HFF-Myc (cell line): ENCODE results near the gene PFDN6.
A peak's percentile ranks its signal among the peaks of the same experiment; 100 is the strongest.
"Not testable (repeated sequence)": the region's sequence is repeated elsewhere in the genome, so short reads cannot be mapped to it uniquely, and the experiment has no call there.

Source experiments
- DNase-seq: peaks from one replicate; pipeline ENCODE4 v3.0.0-alpha.2; 2011; ENCODE audit warnings: low read depth; ENCODE audit errors: extremely low read depth
- H3K4me3 ChIP-seq: replicated peaks from 2 replicates; pipeline ENCODE4 v1.5.1; 2011; ENCODE audit warnings: low read depth, mild to moderate bottlenecking, control low read depth, low read length
- TF ChIP-seq, protein P1 (sequence below): IDR thresholded peaks from 2 replicates; pipeline ENCODE4 v1.5.1; 2012; ENCODE audit warnings: mild to moderate bottlenecking, low read depth, low read length, control low read depth; ENCODE audit errors: missing control alignments

Gene PFDN6

DNA sequence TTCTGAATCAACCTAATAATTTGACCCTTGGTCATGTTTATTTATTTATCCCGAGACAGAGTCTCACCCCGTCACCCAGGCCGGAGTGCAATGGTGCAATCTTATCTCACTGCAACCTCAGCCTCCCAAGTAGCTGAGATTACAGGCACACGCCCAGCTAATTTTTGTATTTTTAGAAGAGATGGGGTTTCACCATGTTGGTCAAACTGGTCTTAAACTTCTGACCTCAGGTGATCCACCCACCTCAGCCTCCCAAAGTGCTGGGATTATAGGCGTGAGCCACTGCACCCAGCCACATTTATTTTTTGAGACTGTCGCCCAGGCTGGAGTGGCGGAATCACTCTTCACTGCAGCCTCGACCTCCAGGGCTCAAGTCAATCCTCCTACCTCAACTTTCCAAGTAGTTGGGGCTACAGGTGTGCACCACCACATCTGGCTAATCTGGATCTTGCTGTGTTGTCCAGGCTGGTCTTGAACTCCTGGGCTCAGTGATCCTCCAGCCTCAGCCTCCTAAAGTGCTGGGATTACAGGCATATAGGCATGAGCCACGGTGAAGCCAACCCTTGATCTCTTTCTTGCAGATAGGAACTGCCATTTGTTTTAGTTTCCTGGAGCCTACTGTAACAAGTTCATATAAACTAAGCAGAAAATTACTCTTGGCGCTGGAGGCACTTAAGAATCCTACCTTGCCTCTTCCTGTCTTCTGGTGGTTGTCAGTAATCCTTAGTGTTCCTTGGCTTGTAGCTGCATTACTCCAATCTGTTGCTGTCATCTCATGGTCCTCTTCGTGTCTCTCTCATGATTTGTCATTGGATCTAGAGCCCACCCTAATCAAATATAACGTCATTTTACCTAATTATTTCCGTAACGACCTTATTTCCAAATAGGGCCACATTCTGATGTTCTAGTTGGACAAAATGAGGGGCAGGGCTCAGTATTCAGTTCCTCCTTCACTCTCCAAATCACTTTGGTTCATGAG lies 15.2 kb upstream of the PFDN6 start:
- TF ChIP-seq, protein P1, sequence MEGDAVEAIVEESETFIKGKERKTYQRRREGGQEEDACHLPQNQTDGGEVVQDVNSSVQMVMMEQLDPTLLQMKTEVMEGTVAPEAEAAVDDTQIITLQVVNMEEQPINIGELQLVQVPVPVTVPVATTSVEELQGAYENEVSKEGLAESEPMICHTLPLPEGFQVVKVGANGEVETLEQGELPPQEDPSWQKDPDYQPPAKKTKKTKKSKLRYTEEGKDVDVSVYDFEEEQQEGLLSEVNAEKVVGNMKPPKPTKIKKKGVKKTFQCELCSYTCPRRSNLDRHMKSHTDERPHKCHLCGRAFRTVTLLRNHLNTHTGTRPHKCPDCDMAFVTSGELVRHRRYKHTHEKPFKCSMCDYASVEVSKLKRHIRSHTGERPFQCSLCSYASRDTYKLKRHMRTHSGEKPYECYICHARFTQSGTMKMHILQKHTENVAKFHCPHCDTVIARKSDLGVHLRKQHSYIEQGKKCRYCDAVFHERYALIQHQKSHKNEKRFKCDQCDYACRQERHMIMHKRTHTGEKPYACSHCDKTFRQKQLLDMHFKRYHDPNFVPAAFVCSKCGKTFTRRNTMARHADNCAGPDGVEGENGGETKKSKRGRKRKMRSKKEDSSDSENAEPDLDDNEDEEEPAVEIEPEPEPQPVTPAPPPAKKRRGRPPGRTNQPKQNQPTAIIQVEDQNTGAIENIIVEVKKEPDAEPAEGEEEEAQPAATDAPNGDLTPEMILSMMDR: no peak
- no peak for DNase-seq
- H3K4me3 ChIP-seq: peak overlapping the region; percentile 87

DNA sequence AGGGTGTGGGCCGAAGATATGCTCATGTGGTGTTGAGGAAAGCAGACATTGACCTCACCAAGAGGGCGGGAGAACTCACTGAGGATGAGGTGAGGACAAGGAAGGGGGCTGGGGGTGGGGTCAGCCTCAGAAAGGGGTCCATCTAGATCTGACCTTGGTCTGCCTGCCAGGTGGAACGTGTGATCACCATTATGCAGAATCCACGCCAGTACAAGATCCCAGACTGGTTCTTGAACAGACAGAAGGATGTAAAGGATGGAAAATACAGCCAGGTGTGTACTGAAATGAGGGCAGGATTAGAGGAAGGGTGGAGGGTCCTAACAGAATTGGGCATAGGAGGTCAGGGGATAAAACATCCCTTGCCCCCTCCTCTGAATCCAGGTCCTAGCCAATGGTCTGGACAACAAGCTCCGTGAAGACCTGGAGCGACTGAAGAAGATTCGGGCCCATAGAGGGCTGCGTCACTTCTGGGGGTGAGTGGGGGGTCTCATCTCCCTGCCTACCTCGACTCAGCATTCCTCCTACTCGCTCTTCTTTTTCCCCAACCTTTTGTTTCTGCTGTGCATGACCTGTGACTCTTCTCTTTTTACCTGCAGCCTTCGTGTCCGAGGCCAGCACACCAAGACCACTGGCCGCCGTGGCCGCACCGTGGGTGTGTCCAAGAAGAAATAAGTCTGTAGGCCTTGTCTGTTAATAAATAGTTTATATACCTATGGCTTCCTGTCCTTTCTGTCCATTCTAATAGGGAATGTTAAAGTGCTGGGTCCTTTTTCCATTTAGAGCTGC lies 13.4 kb upstream of the PFDN6 start:
- H3K4me3 ChIP-seq: peak overlapping the region; percentile 87
- not testable (repeated sequence) for DNase-seq

DNA sequence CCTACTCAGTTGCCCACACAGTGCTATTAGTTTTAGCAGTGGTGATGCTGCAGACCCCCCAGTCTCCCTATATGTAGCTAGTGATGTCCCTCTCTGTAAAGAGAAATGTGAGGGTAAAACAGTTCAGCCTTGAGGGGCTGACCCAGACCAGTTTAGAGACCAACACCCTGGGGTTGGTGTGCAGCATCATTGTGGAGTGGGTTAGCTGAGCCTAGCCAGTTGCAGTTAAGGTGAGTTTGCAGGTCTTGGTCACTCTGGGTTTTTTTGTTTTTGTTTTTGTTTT lies 12.9 kb upstream of the PFDN6 start:
- peak overlapping the region; percentile 87 for H3K4me3 ChIP-seq
- DNase-seq: no peak

DNA sequence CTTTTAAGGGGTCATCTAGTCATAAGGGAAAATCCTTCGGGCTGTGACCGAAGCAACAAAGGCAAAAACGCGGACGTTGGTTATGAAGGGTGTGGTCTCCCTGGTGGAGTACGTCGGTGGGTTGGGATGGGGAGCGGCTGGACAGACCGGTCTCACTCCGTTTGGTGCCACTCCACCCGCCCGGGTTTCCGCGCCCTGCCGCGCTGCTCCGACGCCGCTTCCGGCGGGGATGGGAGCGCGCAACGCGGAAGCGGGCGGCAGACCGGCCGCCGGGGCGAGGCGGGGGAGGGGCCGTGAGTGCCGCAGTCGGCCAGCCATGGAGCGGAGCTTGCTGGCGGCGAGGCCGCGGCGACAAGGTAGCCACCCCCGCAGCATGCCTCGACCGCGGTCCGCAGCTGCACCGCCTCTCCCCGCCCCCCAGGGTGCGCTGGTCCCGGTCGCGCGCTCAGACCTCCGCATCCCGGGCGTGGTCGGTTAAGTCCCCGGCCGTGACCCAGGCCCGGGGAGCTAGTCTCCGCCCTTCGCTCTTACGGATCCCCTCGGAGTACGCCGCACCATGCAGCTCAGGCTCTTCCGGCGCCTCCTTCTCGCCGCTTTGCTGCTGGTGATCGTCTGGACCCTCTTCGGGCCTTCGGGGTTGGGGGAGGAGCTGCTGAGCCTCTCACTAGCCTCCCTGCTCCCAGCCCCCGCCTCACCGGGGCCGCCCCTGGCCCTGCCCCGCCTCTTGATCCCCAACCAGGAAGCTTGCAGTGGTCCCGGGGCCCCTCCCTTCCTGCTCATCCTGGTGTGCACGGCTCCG lies 12.3 kb upstream of the PFDN6 start, which contains the start of gene B3GALT4:
Gene B3GALT4 (plus strand): TSS at position 260 of the 799 bp plus-strand sequence. CDS start 297 bp downstream, at position 557.
- H3K4me3 ChIP-seq: peak within 1 kb of the TSS; percentile 87
- TF ChIP-seq, protein P1: peak; percentile 42
- DNase-seq: peak; percentile 71

More for the DNA sequence above, 12.9 kb upstream of the PFDN6 start:
- TF ChIP-seq, protein P1: no peak

DNA sequence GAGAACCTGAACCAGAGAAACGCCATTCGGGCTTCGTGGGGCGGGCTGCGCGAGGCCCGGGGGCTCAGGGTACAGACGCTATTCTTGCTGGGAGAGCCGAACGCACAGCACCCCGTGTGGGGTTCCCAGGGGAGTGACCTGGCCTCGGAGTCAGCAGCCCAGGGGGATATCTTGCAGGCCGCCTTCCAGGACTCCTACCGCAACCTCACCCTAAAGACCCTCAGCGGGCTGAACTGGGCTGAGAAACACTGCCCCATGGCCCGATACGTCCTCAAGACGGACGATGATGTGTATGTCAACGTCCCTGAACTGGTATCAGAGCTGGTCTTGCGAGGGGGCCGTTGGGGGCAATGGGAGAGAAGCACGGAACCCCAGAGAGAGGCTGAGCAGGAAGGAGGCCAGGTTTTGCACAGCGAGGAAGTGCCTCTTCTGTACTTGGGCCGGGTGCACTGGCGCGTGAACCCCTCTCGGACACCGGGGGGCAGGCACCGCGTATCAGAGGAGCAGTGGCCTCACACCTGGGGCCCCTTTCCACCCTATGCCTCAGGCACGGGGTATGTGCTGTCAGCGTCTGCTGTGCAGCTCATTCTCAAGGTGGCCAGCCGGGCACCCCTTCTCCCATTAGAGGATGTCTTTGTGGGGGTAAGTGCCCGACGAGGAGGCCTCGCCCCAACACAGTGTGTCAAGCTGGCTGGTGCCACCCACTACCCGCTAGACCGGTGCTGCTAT lies 11.6 kb upstream of the PFDN6 start:
- TF ChIP-seq, protein P1: no peak
- H3K4me3 ChIP-seq: no peak overlapping the region
- no peak for DNase-seq

DNA sequence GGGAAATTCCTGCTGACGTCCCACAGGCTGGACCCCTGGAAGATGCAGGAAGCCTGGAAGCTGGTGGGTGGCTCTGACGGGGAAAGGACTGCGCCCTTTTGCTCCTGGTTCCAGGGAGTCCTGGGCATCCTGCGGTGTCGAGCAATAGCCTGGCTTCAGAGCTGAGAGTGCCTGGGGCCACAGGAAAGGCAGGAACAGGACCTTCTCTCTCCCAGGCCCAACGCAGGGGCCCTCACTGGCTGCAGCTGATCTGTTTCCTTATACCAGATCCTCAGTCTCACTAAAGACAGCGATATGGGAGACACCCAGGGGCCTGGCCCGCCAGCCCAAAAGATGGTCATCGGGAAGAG lies 11.0 kb upstream of the PFDN6 start:
- no peak for DNase-seq
- no peak overlapping the region for H3K4me3 ChIP-seq
- TF ChIP-seq, protein P1: no peak
